K562 (cell line): Measurements from ENCODE around the gene CFAP92. TPM values are rescaled to one million over a fixed set of nuclear protein-coding genes. Genes with fewer than 3 reads are reported as not detected.

ENCODE experiments used
- ASH1L ChIP-seq: fragments of 450-650 bp; IDR thresholded peaks from 2 replicates; pipeline ENCODE4 v1.6.1; 2018; ENCODE audit warnings: borderline replicate concordance, mild to moderate bottlenecking, low read depth; ENCODE audit not compliant: partially characterized antibody
- CHD1 ChIP-seq: fragments of 200-600 bp; sonication (generic); IDR thresholded peaks from one replicate; pipeline ENCODE4 v1.6.1; 2012; ENCODE audit warnings: mild to moderate bottlenecking, moderate library complexity, low read length, inconsistent platforms
- DLX4 ChIP-seq: fragments of 250-450 bp; sonication (Bioruptor Pico); IDR thresholded peaks from 2 replicates; pipeline ENCODE4 v1.6.1; 2021; ENCODE audit warnings: mild to moderate bottlenecking
- ELK3 ChIP-seq: fragments of 450-650 bp; formaldehyde crosslinking; IDR thresholded peaks from 2 replicates; pipeline ENCODE4 v1.4.0; 2020; ENCODE audit warnings: mild to moderate bottlenecking
- ETS2 ChIP-seq: IDR thresholded peaks from 2 replicates; pipeline ENCODE4 v1.6.1; 2016; ENCODE audit warnings: borderline replicate concordance, missing genetic modification characterization, mild to moderate bottlenecking, moderate library complexity, missing compliant biosample characterization; ENCODE audit not compliant: poor library complexity, severe bottlenecking
- HMGXB4 ChIP-seq: sonication (generic); formaldehyde crosslinking; IDR thresholded peaks from 2 replicates; pipeline ENCODE4 v1.8.1; 2023; ENCODE audit warnings: mild to moderate bottlenecking, missing genetic modification reagents
- ILK ChIP-seq: fragments of 450-650 bp; IDR thresholded peaks from 2 replicates; pipeline ENCODE4 v1.6.1; 2016; ENCODE audit warnings: missing genetic modification characterization, low read depth, mild to moderate bottlenecking, missing compliant biosample characterization, moderate library complexity, borderline replicate concordance
- KDM1A ChIP-seq, 2 experiments: fragments of 450-650 bp; IDR thresholded peaks; 2 replicates each; pipeline ENCODE4 v1.6.1; 2016; ENCODE audit warnings: mild to moderate bottlenecking in 2 of 2
- MEF2A ChIP-seq: IDR thresholded peaks from 2 replicates; pipeline ENCODE4 v1.6.1; 2011; ENCODE audit warnings: low read depth, mild to moderate bottlenecking, low read length, moderate library complexity; ENCODE audit not compliant: control insufficient read depth
- NR3C1 ChIP-seq: sonication (generic); formaldehyde crosslinking; IDR thresholded peaks from 2 replicates; pipeline ENCODE4 v1.8.1; 2022; ENCODE audit warnings: missing genetic modification reagents
- PHF21A ChIP-seq: fragments of 450-650 bp; IDR thresholded peaks from 2 replicates; pipeline ENCODE4 v1.6.1; 2017; ENCODE audit warnings: low read depth, borderline replicate concordance
- POLR3A ChIP-seq: IDR thresholded peaks from 2 replicates; pipeline ENCODE4 v1.6.1; 2011; ENCODE audit warnings: borderline replicate concordance, mild to moderate bottlenecking, moderate library complexity; ENCODE audit not compliant: insufficient read length, insufficient read depth; ENCODE audit errors: extremely low read depth
- PURB ChIP-seq: sonication (generic); formaldehyde crosslinking; IDR thresholded peaks from 2 replicates; pipeline ENCODE4 v1.9.0; 2021; ENCODE audit warnings: low read depth, mild to moderate bottlenecking, missing genetic modification reagents
- TRIM24 ChIP-seq, 2 experiments: fragments of 450-650 bp; IDR thresholded peaks; 2 replicates each; pipeline ENCODE4 v1.6.1; 2016
- ZKSCAN3 ChIP-seq: fragments of 250-450 bp; sonication (Bioruptor Pico); IDR thresholded peaks from 2 replicates; pipeline ENCODE4 v1.4.0; 2020
- ZNF121 ChIP-seq: sonication (generic); formaldehyde crosslinking; conservative IDR thresholded peaks from 2 replicates; pipeline ENCODE4 v1.8.0; 2022; ENCODE audit warnings: missing genetic modification reagents
- ZNF232 ChIP-seq: sonication (generic); formaldehyde crosslinking; IDR thresholded peaks from 2 replicates; pipeline ENCODE4 v1.8.0; 2022; ENCODE audit warnings: mild to moderate bottlenecking, missing genetic modification reagents
- ZNF696 ChIP-seq: fragments of 250-450 bp; sonication (Bioruptor Pico); conservative IDR thresholded peaks from 2 replicates; pipeline ENCODE4 v1.4.0; 2020; ENCODE audit warnings: mild to moderate bottlenecking, moderate library complexity
- polyA plus RNA-seq, 8 experiments: library from polyadenylated mRNA; depleted of rRNA in 4 of 8; stranded (reverse) in 5 of 8; unstranded in 3 of 8; fragments of >200 nt; fragmentation: Nextera tagmentation in 2 of 8; fragmentation: Illumina TruSeq in 1 of 8; extraction: Ambion mirVana in 2 of 8; extraction: Trizol in 1 of 8; gene quantifications; 2 replicates each; pipeline versions ENCODE4 v1.2.1 to v1.2.3, GENCODE V29; 2011 to 2014; ENCODE audit warnings: inconsistent platforms in 1 of 8, missing spikeins in 1 of 8
- total RNA-seq, 7 experiments: library from RNA; depleted of rRNA in 6 of 7; stranded (reverse); fragments of >200 nt in 6 of 7; fragmentation: Illumina TruSeq in 2 of 7; extraction: Trizol in 2 of 7; gene quantifications; 2 replicates each; pipeline versions ENCODE4 v1.2.1 to v1.2.3, GENCODE V29; 2011 to 2021; ENCODE audit warnings: low replicate concordance in 1 of 7
- TF ChIP-seq, protein P1 (sequence below): sonication (generic); formaldehyde crosslinking; IDR thresholded peaks from 2 replicates; pipeline ENCODE4 v1.8.0; 2022; ENCODE audit warnings: mild to moderate bottlenecking, missing genetic modification reagents
- TF ChIP-seq, protein P2 (sequence below): fragments of 450-650 bp; IDR thresholded peaks from 2 replicates; pipeline ENCODE4 v1.7.1; 2018; ENCODE audit warnings: mild to moderate bottlenecking, low read depth; ENCODE audit not compliant: partially characterized antibody

Gene CFAP92
- total and polyA plus RNA-seq, 9 of the 15 experiments (the other 6 are each of a cell fraction or from before 2014, with no cell fraction given), result 0.06 to 0.62 (median 0.36) TPM

DNA sequence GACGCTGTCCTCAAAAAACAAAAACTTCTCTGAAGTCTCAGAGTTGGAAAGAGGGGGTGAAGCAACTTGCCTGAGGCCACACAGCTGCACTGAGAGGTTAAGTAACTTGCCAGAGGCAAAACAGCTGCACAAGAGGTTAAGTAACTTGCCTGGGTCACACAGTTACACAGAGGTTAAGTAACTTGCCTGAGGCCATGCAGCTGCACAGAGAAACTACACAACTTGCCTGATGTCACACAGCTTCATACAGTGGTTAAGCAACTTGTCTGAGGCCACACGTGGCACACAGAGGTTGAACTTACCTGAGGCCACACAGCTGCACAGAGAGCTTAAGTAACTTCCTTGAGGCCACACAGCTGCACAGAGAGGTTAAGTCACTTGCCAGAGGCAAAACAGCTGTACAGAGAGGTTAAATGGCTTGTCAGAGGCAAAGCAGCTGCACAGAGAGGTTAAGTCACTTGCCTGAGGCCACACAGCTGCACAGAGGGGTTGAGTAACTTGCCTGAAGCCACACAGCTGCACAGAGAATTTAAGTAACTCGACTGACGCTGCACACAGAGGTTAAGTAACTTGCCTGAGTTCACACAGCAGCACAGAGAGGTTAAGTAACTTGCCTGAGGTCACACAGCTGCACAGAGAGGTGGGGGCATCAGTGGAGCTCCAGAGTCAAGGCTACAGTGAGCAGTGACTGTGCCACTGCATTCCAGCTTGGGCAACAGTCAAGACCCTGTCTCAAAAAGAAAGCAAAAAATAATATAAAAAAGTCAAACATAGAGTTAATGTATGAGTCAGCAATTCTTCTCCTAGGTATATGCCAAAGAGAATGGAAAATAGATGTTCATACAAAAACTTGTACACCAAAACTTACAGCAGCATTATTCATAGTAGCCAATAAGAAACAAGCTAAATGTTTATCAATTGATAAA, 126.4 kb downstream of the CFAP92 start (continued):
- TF ChIP-seq DLX4 (CRISPR knock-in tag) (no peak), MEF2A (no peak), ZNF696 (CRISPR knock-in tag) (no peak), KDM1A (IDR thresholded peaks at IDR 0.05) (peak; percentile 85 to 91), NR3C1 (CRISPR knock-in tag) (no peak), ZNF232 (CRISPR knock-in tag) (no peak), ZNF121 (CRISPR knock-in tag) (no peak), TRIM24 (IDR thresholded peaks at IDR 0.05) (peak in 1 of 2 experiments; percentile 56; a peak in 1 of 4 replicates), PURB (CRISPR knock-in tag) (no peak), ASH1L (no peak), ETS2 (tag) (no peak), POLR3A (no peak), CHD1 (no peak), HMGXB4 (CRISPR knock-in tag) (no peak), PHF21A (no peak), ELK3 (CRISPR knock-in tag) (no peak), ZKSCAN3 (CRISPR knock-in tag) (no peak), ILK (tag) (no peak)
- TF ChIP-seq, protein P1, sequence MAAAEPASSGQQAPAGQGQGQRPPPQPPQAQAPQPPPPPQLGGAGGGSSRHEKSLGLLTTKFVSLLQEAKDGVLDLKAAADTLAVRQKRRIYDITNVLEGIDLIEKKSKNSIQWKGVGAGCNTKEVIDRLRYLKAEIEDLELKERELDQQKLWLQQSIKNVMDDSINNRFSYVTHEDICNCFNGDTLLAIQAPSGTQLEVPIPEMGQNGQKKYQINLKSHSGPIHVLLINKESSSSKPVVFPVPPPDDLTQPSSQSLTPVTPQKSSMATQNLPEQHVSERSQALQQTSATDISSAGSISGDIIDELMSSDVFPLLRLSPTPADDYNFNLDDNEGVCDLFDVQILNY, result no peak
- TF ChIP-seq, protein P2, sequence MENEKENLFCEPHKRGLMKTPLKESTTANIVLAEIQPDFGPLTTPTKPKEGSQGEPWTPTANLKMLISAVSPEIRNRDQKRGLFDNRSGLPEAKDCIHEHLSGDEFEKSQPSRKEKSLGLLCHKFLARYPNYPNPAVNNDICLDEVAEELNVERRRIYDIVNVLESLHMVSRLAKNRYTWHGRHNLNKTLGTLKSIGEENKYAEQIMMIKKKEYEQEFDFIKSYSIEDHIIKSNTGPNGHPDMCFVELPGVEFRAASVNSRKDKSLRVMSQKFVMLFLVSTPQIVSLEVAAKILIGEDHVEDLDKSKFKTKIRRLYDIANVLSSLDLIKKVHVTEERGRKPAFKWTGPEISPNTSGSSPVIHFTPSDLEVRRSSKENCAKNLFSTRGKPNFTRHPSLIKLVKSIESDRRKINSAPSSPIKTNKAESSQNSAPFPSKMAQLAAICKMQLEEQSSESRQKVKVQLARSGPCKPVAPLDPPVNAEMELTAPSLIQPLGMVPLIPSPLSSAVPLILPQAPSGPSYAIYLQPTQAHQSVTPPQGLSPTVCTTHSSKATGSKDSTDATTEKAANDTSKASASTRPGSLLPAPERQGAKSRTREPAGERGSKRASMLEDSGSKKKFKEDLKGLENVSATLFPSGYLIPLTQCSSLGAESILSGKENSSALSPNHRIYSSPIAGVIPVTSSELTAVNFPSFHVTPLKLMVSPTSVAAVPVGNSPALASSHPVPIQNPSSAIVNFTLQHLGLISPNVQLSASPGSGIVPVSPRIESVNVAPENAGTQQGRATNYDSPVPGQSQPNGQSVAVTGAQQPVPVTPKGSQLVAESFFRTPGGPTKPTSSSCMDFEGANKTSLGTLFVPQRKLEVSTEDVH, result no peak
